Ovary (tissue), 9 donors: ENCODE measurements around the gene TCFL5. TPM values are rescaled to one million over a fixed set of nuclear protein-coding genes. Genes with fewer than 3 reads are reported as not detected.

Experiments
- DNase-seq, 5 donors: peaks; one replicate each; pipeline ENCODE4 v3.0.0-alpha.2; 2019 to 2020
- H3K27ac ChIP-seq, 2 donors: fragments of 200-600 bp; one replicate each; pipeline versions ENCODE4 v1.5.1 to v1.8.0; 2019 to 2022
- H3K27me3 ChIP-seq: fragments of 200-600 bp; one replicate; pipeline ENCODE4 v1.8.0; 2022
- H3K36me3 ChIP-seq: fragments of 200-600 bp; sonication (generic); one replicate; pipeline ENCODE4 v1.5.1; 2019
- H3K4me1 ChIP-seq: one replicate; pipeline ENCODE4 v1.8.1; 2013; ENCODE audit warnings: mild to moderate bottlenecking, moderate library complexity; ENCODE audit not compliant: insufficient read depth
- H3K4me3 ChIP-seq: fragments of 200-600 bp; sonication (generic); one replicate; pipeline ENCODE4 v1.5.1; 2017
- H3K9me3 ChIP-seq, 2 donors: fragments of 200-600 bp in 1 of 2; sonication (generic) in 1 of 2; one replicate each; pipeline versions ENCODE4 v1.5.1 to v1.8.1; 2013 to 2019; ENCODE audit warnings: mild to moderate bottlenecking in 1 of 2, moderate library complexity in 1 of 2
- CTCF ChIP-seq, 3 donors: fragments of 450-650 bp in 2 of 3; fragments of 200-600 bp in 1 of 3; IDR thresholded peaks; one replicate each; pipeline versions ENCODE4 v1.5.1 to v1.8.0; 2016 to 2022; ENCODE audit warnings: antibody characterized with exemption in 3 of 3, mild to moderate bottlenecking in 1 of 3
- POLR2A ChIP-seq: fragments of 450-650 bp; IDR thresholded peaks from one replicate; pipeline ENCODE4 v1.6.1; 2017; ENCODE audit warnings: antibody characterized with exemption, mild to moderate bottlenecking, moderate library complexity
- WGBS, 3 donors: extraction: QIAGEN DNeasy Blood & Tissue Kit in 1 of 3; methylation state at CpG; one replicate each; pipeline versions ENCODE4 v1.1.5 to v1.1.7; 2013 to 2017; 5-methylcytosine and 5-hydroxymethylcytosine counted together
- intact Hi-C, 4 donors: fragments of 100-400 bp; cut with DNase I; formaldehyde crosslinking; loops; one replicate each; pipeline versions ENCODE4 v1.11.0 to v1.15.1; 2022 to 2023
- polyA plus RNA-seq, 2 donors: library from polyadenylated mRNA; stranded (reverse); fragments of 200-250 nt in 1 of 2; fragments of 350-450 nt in 1 of 2; fragmentation: Illumina TruSeq in 1 of 2; extraction: RNeasy Lipid Tissue Mini Kit (QIAGEN cat#74804) in 1 of 2; gene quantifications; one replicate each; pipeline ENCODE4 v1.2.3, GENCODE V29; 2013 to 2014
- small RNA-seq: library from RNA; depleted of rRNA; stranded (forward); fragments of <200 nt; gene quantifications from one replicate; pipeline ENCODE3, GENCODE V24; 2016
- total RNA-seq, 7 donors: library from RNA; depleted of rRNA in 2 of 7; stranded (reverse); fragments of >200 nt in 2 of 7; fragmentation: NEBNext Ultra II Directional in 3 of 7; extraction: Animal tissue kit (Norgen Biotek cat#: 25700) in 3 of 7; gene quantifications; one replicate each; pipeline versions ENCODE4 v1.1.0 to v1.2.4, GENCODE V29; 2016 to 2023
- donor health status: DM: no; HTN: no; CAD: no; lungs with moderate emphysema.
- donor health status: DM: no; HTN: no; CAD: no.
- donor health status: Bipolar disorder and iron deficiency.
- donor health status: DM: yes; HTN: yes; CAD: no.
- donor health status: DM: no; HTN: no; CAD: no.
- donor health status: DM: yes; HTN: yes; CAD: no.

Gene TCFL5
- total and polyA plus RNA-seq, 9 donors = 8.1 to 17.9 (median 12.3) TPM

- no peaks in the 10 kb centered on the region for H3K36me3 ChIP-seq
- no peaks in the 10 kb centered on the region for H3K9me3 ChIP-seq
- H3K4me1 ChIP-seq = peaks cover 3% of the 10 kb centered on the region
- no peaks in the 10 kb centered on the region for H3K27me3 ChIP-seq
- intact Hi-C loops = loop anchor here (2.0 to 5.0 kb wide), 5 partner anchors 123 to 489 kb away; partner anchors contain the start of gene ADRM1 (in 1 of the 4)
- peak; percentile 78 to 90 (median 81) for TF ChIP-seq CTCF (IDR thresholded peaks at IDR 0.05)
- no peak for TF ChIP-seq POLR2A
- H3K4me3 ChIP-seq = no peak overlapping the region
- DNase-seq = peak; percentile 79 to 90 (median 87)
- WGBS, 3 donors = 28 to 31% (median 29%) methylated on average over 23 of the region's 23 CpGs
- H3K27ac ChIP-seq = no peak overlapping the region
Observed at GRCh38 chr20:62791301-62792181, 70.1 kb downstream of the TCFL5 start.

Small RNAs within 50 kb of the gene (small RNA-seq; reads per million reads assigned to genes)
- not detected for gene DPH3P1

Other genes starting within 250 kb of the TCFL5 start
- gene SLCO4A1, start 219.3 kb downstream of the TCFL5 start, total RNA-seq = 10 to 100 TPM in 1 of 7 donors, 1 to 10 TPM in 6; 3.3 to 10.9 (median 4.4) TPM
- gene SLCO4A1, start 219.3 kb downstream of the TCFL5 start, polyA plus RNA-seq = 1 to 10 TPM; 1.1 to 2.2 TPM
- under 1 TPM in 2 of 7 donors, not detected in 5; 0.12 to 0.23 TPM for gene NTSR1, start 153.0 kb downstream of the TCFL5 start, total RNA-seq
- under 1 TPM; 0.05 TPM for gene NTSR1, start 153.0 kb downstream of the TCFL5 start, polyA plus RNA-seq
- gene MRGBP, start 65.3 kb downstream of the TCFL5 start, total RNA-seq = 10 to 100 TPM in 5 of 7 donors, 1 to 10 TPM in 2; 7.9 to 15.2 (median 12.6) TPM
- 10 to 100 TPM in 1 of 2 donors, 1 to 10 TPM in 1; 6.2 to 11.3 TPM for gene MRGBP, start 65.3 kb downstream of the TCFL5 start, polyA plus RNA-seq
- gene OGFR, start 57.0 kb downstream of the TCFL5 start, total RNA-seq = 10 to 100 TPM; 40.3 to 52.9 (median 45.4) TPM
- gene OGFR, start 57.0 kb downstream of the TCFL5 start, polyA plus RNA-seq = 10 to 100 TPM; 28.6 to 43.0 TPM
- gene COL9A3, start 44.8 kb downstream of the TCFL5 start, total RNA-seq = 1 to 10 TPM in 5 of 7 donors, under 1 TPM in 1, not detected in 1; 0.83 to 2.6 (median 1.6) TPM
- 1 to 10 TPM in 1 of 2 donors, under 1 TPM in 1; 0.65 to 3.0 TPM for gene COL9A3, start 44.8 kb downstream of the TCFL5 start, polyA plus RNA-seq
- 10 to 100 TPM; 49.4 to 82.2 (median 69.8) TPM for gene DIDO1, start 64.7 kb upstream of the TCFL5 start, total RNA-seq
- 10 to 100 TPM; 42.9 to 47.0 TPM for gene DIDO1, start 64.7 kb upstream of the TCFL5 start, polyA plus RNA-seq
- 10 to 100 TPM; 23.6 to 54.3 (median 47.0) TPM for gene GID8, start 76.3 kb upstream of the TCFL5 start, total RNA-seq
- gene GID8, start 76.3 kb upstream of the TCFL5 start, polyA plus RNA-seq = 10 to 100 TPM; 26.5 to 30.1 TPM
- 1 to 10 TPM; 1.8 to 7.7 (median 4.8) TPM for gene SLC17A9, start 90.9 kb upstream of the TCFL5 start, total RNA-seq
- gene SLC17A9, start 90.9 kb upstream of the TCFL5 start, polyA plus RNA-seq = 1 to 10 TPM in 1 of 2 donors, under 1 TPM in 1; 0.68 to 2.6 TPM
- gene BHLHE23, start 145.1 kb upstream of the TCFL5 start, total RNA-seq = not detected
- gene BHLHE23, start 145.1 kb upstream of the TCFL5 start, polyA plus RNA-seq = not detected